ENCODE measurements around the gene MSTO1.
"Not testable (repeated sequence)": the region's sequence is repeated elsewhere in the genome, so short reads cannot be mapped to it uniquely, and the experiment has no call there.

Gene MSTO1

DNA sequence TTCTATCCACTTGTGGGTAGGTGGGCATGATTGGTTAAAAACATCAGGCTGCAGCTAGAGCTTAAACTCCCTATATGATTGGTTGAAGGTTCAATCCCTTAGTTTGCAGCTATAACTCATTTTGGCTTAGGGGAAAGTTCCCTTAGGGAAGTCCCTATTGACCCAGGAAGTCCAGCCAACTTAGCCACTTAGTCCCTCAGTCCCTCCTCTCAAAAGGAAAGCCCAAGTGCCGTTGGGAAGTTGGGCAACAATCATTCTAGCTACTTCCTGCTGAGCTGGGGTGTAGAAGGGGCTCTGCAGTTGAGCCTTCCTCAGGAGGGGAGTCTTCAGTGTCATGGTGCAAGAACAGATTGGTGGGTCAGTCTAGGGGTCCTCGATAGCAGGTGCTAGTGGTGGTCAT lies 12.2 kb downstream of the MSTO1 start:
- no peak for DNase-seq

DNA sequence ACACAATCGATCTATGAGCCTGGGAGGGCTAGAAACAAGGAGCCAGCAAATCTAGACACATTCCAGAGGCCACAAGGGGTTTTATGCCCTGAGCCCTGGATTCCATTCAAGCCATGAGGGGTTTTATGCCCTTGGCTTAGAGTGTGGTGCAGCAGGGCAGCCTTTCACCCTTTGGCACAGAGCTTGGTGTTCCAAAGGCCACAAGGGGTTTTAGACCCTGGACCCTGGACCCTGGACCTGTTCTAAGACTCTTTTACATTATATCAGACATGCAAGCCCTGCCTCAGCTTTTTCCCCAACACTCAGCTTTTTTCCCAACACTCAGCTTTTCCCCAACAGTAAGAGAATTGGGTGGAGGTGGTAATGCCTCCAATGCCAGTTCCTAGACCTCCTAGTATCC lies 13.3 kb downstream of the MSTO1 start:
- DNase-seq = no peak

DNA sequence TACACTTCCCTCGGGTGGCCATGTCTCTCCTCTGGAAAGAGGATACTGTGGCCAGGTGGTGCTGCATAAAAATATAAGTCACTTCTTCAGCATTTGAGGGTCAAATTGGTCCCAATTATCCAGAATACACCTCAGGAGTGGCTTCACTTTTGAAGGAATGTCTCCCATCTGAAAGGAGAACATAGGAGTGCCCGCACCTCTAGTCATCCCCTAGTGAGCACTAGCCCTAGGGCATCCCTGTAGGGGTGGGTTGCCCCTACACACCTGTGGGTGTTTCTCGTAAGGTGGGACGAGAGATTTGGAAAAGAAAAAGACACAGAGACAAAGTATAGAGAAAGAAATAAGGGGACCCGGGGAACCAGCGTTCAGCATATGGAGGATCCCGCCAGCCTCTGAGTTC lies 16.4 kb downstream of the MSTO1 start:
- not testable (repeated sequence) for DNase-seq

DNA sequence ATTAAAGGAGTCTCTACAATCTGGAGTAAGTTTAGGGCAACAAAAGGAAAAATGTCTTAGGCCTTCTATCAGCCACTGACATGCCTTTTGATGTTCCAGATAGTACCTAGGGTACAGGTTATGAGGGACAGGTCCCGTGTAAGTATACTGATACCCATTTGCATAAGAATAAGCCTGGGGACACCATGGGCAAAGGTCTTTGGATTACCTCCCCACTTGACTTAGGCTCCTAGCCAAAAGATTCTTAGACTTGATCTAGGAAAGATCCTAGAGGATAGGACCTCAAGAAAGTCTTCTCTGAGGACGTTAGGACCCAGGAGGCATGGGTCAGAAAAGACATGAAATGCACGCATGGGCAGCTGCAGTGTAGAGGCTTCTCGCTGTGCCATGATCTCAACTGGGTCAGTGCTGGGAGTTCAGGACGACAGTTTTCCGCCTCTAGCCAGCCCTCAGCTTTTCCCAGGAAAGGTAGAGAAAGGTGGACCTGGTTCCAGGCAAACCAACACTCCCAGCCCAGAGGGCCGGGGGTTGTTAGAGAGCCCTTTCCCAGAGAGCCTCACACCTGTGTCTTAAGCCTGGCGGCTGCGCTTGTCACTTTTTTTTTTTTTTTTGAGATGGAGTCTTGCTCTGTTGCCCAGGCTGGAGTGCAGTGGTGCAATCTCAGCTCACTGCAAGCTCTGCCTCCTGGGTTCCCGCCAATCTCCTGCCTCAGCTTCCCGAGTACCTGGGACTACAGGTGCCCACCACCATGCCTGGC lies 26.6 kb downstream of the MSTO1 start:
- DNase-seq = no peak

DNA sequence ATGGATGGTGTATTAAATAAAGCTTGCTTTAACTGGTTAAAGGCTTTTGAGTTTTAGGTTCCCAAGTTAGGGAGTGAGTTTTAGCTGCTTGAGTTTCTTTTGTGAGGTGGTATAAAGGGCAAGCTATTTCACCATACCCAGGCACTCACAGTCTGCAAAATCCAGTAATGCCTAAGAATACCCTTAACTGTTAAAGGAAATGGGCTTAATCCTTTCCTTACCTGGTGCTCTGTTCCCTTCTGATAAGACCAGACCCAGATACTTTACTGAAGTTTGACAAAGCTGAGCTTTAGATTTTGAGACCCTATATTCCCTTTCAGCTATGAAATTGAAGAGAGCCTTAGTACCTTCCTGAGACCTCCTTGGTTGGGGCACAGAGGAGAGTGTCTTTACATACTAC lies 30.3 kb downstream of the MSTO1 start:
- DNase-seq = no peak

DNA sequence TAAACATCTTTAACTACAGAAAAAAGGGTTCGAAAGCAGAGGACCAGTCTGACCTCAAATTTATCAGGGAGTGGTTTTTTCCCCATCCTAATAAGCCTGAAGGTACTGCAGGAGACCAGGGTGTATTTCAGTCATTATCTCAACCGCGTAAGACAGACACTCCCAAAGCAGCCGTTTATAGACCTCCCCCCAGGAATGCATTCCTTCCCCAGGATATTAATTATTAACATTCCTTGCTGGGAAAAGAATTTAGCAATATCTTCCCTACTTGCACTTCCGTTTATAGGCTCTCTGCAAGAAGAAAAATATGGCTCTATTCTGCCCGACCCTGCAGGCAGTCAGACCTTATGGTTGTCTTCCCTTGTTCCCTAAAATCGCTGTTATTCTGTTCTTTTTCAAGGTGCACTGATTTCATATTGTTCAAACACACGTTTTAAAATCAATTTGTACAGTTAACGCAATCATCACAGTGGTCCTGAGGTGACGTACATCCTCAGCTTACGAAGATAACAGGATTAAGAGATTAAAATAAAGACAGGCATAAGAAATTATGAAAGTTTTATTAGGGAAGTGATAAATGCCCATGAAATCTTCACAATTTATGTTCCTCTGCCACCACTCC lies 32.7 kb downstream of the MSTO1 start:
- not testable (repeated sequence) for DNase-seq

DNA sequence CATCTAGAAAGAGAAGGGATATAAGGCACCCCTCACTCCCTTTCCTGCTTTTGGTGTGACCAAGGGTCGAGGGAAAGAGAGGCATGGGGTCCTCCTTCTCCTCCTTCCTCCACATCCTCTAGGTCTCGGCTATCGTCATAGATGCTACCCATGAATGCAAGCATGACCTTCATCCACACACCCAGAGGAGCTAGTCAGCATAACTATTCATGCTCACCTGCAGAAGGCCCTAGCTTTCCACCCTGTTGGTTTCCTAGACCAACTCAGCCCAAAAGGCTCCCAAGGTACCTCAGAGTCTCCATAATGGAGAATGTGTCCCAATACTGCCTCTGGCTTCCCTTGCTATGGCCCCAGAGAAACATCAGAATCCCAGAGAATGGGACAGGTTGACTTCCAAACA lies 33.2 kb downstream of the MSTO1 start:
- no peak for DNase-seq

DNA sequence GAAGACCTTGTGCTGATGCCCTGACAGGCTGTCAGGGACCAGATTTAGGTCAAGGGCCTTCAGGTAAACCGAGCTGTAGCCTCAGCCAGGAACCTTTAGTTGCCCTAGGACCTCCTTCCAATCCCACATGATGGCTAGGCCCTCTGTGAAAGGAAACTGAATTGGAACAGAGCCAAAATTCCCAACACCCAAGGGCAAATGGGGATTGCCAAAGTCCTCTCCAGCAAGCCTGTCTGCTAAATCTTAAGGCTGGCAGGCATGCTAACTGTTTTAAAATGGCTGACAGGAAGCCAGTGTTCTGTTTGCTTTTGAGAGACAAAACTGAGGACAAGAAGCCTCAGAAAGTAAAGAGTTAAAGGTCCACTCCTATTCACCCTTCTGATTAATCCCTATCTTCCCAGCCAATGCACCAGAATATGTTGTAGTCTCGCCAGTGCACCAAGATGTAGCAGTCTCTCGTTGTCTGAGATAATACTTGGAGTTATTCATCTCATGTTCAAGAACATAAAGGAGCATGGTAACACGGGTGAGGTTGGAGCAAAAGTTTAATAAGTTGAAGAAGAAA lies 35.1 kb downstream of the MSTO1 start:
- no peak for DNase-seq

DNA sequence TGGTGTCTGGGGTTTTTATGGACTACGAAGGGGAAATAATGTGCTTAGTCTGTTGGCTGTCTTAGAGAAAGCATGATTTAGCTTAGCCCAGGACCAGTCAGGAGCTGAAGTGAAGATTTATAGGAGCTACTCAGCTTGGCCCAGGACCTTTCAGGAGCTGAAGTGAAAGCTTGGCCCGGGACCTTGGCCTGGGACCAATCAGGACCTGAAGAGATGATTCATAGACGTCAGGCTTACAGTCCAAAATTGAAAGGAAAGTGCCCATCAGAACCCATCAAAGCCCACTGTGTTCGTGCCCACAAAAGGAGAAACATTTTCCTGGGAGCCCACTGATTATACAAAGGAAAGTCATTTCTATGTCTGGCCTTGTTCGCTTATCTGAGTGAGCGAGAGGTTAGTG lies 35.6 kb downstream of the MSTO1 start:
- DNase-seq = no peak

DNA sequence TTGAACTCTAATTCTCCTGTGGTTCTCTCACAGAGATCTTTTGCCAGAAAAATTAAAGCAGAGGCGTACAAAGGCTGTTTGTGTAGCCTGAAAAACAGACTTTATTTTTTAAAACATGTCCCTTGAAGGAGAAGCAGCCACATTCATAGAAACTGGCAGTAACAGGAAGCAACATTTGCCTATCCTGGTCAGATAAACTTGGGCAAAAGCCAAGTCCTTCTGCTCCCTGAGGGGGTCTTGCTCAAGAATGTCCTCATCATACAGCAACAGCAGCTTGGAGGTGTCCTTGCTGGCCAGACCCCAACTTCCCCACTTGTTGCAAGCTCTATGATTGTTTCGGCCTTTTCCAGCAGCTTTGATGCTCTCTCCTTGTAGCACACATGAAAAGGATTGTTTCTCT lies 36.3 kb downstream of the MSTO1 start:
- no peak for DNase-seq

DNA sequence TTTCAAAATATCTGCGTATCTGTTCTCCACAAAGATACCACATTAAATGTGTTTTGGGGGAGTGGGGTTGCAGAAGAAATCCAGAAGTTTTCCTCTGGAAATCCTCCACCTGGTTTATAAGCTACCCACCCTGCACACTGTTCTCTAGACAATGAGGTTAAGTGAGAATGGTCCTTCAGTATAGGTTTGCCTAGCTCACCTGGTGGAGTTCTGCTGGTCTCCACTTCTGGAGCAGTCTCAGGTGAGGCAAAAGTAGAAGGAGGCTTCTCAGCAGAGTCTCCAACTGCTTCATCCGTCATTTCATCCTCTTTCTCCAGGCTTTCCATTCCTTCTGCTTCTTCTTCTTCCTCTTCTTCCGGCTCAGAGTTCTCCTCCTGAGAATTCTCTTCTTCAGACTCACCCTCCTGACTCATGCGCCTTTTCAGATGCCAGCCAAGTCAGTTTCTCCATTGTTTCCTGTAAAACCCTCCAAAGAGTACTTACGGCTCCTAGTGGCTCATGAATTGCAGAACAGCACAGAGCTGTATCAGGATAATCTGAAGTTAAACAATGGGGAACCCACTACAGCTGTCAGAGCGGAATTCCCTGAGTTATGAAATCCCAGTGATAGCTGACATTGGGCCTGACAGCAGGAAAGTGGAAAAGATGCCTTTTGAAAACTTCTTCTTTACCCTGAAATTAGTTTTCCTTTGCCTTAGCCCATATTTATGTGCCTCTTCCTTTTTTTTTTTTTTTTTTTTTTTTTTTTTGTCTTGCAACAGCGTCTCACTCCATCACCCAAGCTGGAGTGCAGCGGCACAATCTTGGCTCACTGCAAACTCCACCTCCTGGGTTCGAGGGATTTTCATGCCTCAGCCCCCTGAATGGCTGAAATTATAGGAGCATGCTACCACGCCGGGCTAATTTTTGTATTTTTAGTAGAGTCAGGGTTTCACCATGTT lies 38.5 kb downstream of the MSTO1 start:
- DNase-seq = peak; percentile 28

DNA sequence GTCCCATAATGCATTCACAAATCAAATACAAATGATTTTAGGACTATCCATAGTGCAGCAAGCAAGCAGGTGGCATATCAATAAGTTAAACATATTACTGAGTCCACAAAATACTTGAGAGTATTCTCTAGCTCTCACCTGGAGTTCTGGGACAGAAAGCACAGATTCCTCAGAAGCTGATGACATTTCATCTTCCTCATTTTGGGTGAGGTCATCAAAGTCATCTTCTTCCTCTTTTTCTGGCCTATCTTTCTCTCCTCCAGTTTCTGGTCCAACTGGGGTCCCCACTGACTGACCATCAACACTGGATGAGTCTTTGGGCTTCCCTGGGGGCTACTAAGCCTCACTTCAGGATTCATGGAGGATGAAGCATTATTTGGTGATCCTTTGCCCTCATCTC lies 39.7 kb downstream of the MSTO1 start:
- DNase-seq = no peak

DNA sequence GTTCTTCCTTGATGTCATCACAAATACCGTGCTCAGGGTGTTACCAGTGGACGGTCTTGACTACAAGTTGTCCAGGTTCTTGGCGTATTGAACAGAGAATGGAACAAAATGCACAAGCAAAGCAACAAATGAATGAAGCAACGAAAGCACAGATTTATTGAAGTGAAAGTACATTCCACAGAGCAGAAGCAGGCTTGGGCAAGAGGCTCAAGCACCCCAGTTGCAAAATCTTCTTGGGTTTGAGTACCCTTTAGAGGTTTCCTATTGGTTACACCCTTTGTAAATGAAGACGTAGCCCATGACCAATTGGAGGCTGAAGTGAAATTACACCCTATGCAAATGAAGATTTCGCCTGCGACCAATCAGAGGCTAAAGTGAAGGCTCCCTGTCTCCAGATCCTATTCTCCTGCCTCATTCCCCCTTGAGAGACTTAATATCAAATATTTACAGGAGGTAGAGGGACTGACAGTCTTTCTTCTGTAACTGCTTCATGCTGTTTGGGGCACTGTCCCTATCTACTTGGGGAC lies 40.3 kb downstream of the MSTO1 start:
- no peak for DNase-seq

DNA sequence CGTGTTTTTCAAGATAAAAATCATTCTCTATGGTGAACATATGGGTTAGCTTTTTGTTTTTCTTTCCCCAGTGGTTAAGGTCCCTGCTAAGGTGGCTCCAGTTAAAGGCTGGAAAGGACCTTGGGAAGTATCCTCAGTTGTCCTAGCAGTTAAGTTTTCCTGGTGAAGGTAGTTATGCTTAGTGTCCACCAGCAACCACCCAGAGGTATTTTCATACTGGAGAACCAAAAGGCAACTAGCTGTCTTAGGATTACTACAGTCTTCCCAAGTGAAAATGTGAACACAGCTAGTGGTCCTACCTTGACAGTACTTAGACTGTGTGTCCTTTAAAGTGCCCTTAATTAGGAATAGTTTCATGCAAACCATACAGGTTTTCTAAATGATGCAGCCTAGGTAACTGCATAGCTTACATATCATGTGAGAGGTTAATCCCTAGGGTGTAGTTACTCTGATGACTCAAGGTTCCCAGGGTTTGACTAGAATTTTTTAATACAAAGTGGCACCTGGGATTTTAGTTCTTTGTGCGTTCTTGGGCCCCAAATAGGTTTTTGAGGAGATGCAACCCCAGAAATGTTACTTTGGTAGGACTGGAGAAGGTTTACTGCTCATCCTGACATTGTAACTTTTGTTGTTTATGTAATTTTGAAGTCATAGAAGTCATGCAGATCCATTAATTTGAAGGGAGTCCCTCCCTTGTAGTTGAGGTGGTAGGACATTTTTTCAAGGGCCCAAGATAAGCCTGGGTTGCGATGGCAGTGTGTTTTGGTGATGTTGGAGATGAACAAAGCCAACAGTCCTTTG lies 42.0 kb downstream of the MSTO1 start:
- DNase-seq = no peak

DNA sequence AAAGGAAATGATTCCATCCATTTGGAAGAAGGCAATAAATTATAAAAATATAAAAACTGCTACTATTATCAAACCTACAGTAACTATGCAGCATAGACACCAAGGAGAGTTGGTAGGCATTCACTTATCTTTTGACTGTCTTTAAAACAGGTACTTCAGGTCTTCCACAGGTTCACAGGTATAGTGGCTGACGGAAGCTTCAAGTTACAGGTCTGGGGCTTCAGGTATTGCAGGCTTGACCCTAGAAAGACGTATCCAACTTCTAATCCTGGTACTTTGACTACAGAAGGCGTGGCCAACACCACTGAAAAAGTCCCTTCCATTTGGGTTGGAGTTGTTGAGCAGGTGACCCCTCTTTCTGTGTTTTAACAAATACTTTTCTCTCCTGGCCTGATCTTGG lies 42.9 kb downstream of the MSTO1 start:
- no peak for DNase-seq

DNA sequence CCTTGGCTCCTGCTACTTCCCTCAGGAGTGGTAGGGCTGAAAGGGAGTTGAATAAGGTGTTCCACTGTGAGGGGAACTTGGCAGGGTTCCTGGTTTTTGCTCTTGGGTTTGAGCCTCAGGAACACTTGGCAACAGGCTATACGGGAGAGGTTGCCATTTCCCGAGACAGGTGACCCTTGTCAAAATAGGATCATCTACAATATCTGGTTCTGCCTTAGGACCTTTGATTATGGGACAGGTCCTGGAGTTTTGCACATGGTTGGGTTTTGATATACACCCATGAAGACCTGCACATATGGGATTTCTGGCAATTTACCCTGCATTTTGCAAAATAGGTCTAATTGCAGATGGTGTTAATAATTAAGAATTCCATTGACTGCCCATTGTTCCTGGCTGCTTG lies 47.4 kb downstream of the MSTO1 start:
- no peak for DNase-seq

DNA sequence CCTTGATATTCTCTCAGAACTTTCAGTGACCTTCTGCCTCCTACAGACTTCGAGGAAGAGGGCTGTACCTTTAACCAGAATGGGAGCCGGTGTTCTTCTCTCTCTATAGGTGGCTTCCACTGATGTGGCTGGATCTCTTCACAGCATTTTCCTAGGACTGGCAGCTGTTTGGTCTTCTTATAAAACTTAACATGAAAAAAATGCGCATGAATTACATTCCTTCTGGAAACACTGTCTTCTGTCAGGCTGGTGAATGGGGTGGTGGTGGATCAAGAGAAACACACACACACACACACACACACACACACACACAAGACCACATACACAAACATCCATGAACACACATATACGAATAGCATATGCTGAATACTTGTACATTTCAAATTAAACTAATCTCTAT lies 51.2 kb downstream of the MSTO1 start:
- not testable (repeated sequence) for DNase-seq

Data from CD4-positive, alpha-beta T cell treated with Interferon gamma for 1 hour (primary cell).